OCI-M2 (cell line): Measurements from ENCODE around the gene CPM.

Experiments
- DNase-seq: peaks from one replicate; lab custom pipeline; 2025; ENCODE audit not compliant: unreplicated experiment; lab: John Stamatoyannopoulos, UW

The CPM gene

DNA sequence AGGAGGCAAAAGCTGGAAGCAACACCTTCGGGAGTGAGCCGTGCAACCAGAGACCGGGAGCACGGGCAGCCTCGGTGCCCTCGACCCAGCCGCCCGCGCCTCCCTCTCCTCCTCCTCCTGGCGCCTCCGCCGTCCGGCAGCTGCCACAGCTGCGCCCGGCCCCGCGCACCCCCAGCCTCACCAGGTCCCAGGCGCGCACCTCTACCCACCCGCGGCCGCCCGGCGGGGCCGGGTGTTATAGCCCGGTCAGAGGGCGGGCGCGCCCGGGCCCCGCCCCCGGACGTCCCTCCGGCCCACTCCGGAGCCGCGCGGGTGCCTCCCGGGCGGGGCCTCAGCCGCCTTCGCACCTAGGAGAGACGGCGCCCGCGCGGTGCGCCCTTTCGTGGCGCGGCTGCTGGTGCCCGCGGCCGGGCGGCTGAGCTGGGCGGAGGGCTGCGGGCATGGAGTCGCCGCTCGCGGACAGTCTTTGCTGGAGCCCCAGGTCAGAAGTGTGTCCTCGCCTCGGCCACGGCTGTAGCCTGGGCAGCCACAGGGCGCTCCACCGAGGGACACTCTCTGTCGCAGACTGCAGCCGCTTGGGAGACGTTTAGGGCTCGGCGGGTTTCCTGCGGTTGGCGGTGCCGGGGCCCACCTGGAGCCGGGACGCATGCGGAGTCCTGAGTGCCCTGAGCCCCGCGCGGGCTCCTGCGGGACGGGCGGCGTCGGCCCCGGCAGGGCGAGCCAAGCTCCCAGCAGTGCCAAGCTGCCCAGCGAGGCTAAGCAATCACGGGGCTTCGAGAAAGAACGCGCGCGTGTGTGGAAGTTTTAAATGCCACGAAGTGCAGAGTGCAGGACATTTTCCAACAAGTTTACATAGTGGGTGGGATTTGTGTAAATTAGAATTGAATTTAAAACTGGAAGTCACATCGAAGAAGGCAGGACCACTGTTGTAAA is at the start of gene CPM:
CPM (minus strand) TSS at position 211 of the 933 bp plus-strand sequence. CDS start 334 bp downstream, outside the sequence.
- DNase-seq, result no peak

DNA sequence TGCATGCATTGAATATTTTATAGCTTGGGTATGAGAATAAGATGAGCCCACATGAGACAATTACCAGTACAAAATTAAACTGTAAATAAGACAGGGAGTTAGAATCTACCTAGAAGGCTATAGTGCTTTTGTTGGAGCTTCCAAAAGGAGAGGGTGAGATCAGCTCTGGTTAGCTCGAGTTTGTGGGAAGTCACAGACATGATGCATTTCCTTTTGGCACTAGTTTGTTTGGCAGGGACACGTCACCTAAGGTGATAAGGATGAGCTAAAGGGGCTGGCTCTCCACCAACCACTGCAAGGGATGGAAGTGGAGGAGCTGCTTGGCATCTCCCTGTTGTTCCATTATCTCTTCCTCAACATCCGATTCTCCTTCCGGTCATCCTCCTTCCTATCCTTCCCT is 48.5 kb upstream of the CPM start:
- DNase-seq, result no peak

DNA sequence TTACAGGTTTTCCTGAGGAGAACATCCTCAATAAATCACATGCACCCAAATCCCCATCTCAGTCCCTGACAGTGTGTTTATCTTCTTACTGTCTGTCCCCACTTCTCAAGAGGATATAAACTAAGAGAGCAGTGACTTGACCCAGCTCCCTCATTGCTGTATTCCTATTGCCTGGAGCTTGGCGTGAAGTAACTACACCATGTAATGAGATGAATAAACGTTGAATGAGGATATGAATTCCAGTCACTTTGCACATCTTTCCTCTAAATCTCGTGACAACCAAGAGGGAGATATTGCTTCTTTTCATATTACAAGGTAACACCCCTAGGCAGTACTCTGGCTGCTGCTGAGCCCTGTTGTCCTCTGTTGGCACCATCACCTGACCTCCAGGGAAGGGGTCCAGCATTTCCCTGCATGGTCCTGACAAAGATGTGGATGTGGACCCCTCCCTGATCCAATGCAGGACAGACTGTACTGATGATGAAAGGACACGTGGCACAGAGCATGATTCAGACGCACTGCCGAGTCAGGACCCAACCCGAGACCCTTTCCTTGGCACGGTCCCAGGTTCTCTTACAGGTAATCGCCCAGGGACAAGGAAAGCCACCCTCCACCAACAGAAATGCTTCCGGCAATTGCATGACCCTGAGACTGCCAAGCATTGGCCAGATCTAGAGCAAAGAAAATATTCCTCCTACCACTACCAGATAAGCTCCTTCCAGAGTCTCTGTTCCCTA is 47.7 kb upstream of the CPM start:
- DNase-seq, result no peak

DNA sequence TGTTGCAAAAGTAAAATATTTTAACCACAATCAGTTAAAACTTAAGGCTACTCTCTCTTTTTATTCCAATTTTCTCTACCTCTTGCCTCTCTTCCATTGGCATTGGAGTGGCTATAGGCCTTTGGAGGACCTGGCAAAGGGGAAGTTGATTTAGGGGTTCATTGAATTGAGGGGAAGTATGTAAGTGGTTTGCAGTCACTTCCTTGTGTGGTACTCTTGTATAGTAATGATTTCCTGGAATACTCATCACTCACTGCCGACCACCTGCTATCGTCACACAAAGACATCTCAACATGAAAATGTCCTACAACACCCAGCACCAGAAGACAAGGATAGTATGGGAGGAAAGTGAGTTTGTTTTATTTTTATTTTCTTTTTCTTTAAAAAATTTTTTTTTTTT is 45.7 kb upstream of the CPM start:
- DNase-seq, result no peak

DNA sequence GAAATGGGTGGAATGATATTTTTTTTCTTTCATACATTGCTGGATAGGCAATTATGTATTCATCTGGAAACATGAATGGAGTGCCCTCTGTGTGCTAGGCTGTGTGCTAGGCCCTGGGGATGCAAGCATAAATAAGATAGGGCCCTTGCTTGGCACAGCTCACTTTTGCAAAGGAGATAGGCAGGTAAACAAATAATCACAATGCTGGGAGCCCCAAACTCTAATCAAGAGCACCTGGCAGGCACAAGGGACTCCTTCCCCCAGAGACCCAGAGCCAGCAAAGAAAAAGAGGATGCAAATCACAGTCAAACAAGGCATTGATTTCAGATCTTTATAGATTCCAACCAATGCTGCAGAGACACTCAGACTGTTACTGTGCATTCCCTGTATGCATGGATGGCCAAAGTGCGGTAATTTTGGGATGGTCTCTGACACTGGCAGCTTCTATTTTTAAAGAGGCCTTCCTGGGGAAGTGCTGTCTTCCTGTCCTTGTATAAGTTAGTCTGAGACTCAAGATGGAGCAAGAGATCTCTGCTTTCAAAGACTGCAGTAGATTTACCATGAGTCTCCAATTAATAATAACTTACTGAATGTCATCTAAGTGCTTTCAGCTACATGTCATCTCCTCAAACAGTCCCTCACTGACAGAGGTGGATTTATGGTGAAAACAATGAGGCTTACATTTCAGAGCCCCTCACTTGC is 45.1 kb upstream of the CPM start:
- DNase-seq, result no peak

DNA sequence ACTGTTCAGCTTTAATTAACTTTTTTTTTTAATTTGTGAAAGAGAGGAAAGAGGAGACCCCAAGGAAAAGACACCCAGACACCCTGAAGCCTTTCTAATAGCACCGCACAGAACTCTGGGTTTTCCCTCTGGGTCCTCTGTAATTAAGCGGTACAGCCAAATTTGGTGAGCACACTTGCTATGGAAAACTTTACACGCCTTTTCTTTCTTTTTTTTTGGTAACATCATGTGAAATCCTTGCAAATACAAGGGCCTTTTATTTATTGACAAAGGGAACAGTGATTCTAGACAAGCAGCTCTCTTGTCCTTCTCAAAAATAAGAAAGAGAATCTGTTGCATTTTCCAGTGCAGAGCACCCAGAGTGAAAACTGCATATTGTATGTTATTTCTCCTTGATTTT is 44.4 kb upstream of the CPM start:
- no peak for DNase-seq

DNA sequence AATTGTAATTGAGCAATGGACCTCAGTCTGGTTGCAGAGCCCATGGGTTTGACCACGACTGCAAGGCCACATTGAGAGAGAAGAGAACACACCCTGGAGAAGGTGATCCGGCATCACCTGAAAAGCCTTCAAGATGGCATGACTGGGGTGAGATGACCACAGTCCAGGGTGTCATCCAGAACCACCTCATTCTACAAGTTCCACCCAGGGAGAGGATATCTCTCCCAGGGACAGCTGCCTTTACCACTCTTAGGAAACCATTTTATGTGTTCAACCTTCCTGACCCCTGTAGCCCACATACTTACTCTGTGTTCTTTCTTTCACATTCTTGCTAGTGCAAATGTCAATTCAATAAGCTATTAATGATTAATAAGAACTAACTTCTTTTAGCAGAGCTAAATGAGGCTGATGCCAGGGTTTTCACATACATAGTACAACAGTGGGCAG is 43.4 kb upstream of the CPM start:
- DNase-seq, result no peak

DNA sequence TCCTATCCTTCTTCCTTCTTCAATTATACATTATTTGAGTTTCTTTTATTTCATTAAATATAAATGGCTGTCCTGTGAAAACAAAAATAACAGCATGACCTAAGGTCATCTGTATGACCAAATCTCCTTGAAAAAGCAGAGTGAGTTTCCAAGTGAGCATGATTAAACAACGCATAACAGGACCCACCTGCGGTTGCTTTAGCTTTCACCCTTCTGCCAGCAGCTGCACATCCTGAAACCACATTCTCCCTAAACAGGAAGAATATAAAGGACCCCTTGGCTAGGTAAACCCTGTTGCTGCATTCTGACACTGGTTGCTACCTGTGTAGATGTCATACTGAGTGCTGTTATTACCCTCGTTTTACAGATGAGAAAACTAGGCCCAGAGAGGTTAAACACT is 42.8 kb upstream of the CPM start:
- no peak for DNase-seq

DNA sequence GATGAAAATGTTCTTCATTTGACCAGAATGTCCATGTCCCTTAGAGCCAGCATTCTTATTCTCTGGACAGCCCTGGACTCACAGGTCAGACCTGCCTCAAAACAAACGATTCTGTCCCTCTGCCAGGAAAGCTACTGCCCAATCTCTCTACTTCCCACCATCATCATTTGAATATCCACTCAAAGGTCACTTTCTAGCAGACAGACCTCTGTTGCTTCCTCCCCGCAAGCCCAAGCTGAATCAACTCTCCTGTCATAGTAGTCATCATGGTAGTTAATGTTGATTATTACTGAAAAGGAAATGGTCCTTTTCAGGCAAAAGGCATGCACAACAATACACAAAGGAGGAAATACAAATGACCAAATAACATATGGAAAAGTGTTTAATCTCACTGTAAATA is 39.6 kb upstream of the CPM start:
- no peak for DNase-seq

DNA sequence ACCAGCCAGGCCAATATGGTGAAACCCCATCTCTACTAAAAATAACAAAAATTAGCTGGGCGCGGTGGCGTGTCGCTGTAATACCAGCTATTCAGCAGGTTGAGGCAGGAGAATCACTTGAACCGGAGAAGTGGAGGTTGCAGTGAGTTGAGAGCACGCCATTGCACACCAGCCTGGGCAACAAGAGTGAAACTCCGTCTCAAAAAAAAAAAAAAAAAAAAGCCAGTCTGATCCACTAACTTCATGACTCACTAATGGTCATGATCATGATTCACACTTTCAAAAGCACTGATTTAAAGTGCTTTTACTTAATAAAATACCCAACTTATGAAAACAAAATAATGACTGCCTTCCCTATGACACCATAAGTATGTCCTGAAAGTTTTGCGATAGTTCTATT is 38.4 kb upstream of the CPM start:
- DNase-seq, result no peak

DNA sequence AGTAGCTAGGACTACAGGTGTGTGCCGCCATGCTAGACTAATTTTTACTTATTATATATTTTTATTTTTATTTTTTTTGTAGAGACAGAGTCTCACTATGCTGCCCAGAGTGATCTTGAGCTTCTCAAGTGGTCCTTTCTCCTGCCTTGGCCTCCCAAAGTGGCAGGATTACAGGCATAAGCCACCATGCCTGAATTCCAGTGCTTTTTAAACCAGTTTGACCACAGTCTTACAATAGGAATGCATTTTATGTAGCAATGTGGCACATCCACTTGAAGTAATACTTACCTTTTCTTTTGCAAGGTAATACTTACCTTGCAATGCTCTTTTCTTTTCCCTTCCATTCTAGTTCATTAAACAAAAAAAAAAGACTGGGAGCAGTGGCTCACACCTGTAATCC is 38.0 kb upstream of the CPM start:
- no peak for DNase-seq

DNA sequence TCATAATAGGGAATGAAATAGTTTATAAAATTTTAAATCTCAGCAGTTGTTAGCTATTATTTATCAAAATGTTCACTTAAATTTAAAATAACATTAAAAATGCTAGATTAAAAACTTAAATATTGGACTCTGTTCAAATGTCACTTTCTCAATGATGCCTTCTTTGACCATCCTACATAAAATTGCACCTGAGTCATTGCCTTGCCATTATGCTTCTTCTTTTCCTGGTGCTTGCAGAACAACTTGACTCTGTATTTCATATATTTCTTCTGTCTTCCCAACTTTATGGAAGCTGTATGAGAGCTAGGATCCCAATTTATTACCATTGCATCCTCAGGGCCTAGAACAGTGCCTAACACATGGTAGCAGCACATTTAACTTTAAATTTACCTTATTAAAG is 37.3 kb upstream of the CPM start:
- DNase-seq, result no peak

DNA sequence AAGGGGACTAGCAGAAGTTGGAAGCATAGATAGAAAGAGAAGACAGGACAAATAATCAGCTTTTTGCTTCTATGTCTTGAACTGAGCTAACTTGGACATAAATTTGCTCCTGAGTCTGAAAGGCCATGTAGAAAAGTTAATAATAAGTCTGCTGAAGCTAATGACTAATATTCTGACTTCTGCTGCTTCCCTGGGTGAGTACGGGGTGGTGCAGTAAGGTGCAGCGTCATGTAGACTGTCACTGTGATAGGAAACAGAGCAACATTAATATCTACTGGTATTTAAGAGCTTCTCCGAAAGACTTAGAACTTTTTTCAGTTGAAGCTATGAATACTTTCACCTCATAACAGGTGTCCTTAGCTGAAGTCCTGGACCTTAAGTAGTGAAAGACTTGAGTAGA is 34.1 kb upstream of the CPM start:
- DNase-seq, result no peak

DNA sequence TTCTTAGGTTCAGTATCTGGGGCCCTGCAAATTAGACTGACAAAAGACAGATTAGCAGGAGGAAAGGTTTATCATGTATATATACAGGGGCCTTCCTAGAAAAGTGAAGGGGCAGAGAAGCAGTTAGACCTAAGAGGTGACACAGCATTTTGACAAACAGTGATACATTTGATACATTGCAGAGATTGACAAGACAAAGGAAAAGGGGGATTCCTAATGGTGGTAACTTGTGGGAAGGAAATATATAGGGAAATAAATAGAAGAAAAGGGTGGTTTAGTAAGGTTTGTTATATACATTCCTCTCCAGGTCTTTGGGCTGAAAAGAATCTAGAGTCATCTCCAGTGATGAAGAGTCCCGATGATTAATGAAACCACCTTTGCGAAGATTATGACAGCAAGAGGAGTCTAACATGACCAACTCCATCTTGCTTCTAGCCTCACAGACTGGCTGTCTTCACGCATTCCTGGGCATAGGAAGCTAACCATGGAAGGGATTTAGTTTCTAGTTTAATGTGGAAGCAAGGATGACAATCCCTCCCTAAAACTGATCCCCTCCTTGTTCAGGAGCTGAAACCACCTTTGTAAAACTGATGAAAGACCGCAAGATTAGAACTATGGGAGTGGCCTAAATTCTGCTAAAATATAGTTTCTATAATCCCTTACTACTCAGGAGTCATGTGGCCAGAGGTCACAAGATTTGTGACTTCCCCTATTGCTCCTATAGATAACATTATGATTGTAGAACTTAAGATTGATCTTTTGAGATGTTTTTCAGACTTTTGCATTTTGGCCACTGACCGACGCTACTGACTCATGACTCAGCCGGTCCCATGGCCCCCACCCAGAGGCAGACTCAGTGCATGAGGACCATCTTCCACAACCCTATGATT is 31.1 kb upstream of the CPM start:
- DNase-seq, result no peak

DNA sequence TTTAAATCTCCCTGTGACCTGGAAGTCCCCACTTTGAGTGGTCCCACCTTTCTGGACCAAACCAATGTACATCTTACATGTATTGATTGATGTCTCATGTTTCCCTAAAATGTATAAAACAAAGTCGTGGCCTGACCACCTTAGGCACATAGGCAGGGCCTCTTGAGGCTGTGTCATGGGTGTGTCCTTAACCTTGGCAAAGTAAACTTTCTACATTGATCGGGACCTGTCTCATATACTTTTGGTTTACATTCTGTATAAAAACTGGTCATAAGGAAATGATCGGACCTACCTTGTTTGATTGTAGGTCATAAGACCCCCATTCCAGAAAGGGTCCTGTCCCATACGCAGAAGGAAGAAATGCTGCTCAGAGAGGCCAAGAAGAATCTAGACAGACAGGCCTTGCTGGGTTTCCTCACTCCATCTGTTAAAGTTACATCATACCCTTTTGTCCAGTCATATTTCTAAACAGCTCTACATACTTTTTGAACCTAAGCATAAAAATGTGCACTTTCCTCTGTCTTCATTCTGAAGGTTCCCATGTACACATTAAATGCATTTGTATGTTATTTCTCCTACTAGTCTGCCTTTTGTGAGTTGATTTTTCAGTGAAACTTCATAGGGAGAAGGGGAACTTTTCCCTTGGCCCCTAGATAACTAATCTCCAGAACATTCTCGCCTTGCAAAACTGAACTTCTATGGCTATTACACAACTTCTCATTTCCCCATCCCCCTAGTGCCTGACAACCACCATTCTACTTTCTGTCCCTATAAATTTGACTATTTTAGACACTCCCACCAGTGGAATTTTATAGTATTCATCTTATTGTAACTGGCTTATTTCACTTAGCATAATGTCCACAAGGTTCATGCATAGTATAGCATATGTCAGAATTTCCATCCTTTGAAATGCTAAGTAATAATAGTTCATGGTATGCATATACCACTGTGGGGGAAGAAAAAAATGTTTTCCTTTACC is 30.2 kb upstream of the CPM start:
- DNase-seq, result no peak

DNA sequence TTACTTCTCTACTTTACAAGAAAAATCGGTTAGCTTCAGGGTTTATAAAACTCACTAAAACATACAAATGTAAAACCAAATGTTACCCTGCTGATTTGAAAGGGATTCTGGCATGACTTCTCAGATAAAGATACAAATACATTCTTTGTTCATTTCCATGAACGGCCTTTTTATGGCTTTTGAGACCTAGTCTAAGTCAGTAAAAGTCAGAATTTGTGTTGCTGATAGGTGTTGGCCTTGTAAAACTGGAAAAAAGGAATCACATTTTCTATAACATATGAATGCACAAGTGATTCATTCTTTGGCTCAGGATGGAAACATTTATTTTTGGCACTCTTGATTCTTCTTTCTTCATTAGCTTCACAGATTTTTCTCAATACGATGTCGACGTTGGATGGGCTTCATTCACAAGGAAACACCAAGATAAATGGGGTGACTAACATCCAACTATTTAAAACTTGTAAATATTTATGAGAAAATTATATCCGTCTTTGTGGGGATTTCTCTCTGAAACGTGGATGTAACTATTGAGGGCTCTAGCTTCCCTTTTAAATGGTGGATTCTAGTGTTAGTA is 27.0 kb upstream of the CPM start:
- DNase-seq, result no peak

DNA sequence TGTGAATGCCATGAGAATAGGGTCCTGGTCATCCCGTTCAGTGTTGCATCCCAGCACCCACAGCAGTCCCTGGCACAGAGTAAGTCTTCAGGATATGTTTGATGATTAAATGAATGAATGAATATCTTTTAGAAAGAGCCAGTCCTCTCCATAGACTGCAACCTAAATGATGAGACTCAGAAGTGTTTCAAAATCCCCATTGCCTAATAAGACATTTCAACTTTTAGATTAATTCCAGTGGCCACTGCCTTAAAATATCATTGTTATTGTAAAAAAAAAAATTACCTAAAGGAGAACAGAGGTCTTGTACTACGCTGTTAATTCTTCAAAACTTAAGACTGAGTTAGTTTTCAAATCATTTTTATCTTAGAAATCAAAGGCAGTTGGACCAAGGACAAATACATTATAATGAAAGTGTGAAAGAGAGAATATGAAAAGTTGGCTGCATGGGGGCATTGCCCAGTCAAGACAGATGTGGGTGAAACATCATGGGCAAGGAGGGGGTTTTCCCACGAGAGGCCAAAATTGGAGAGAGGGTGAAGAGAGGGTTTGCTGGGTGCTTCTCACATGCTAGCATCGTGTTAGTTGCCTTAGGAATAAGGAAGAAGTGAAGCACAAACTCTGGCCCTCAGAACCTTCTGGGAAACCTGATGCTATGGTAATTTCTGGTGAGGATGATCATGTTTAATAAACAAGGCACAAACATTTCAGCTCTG is 26.3 kb upstream of the CPM start:
- no peak for DNase-seq

DNA sequence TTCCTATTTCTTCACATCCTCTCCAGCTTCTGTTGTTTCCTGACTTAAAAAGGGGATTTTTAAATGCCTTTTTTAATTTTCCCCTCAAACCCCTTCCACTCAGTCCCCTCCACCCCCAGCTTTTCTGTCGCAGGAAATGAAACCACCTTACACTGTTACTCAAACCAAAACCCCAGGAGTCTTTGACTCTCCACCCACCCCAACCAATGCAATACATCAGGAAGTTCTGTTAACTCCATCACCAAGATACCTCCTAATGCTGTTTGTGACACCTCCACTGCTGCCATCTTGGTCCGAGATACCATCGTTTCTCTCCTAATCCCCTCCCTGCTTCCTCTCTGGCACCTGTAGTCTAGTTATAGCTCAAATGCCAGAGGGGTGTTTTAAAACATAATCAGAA is 25.4 kb upstream of the CPM start:
- no peak for DNase-seq

DNA sequence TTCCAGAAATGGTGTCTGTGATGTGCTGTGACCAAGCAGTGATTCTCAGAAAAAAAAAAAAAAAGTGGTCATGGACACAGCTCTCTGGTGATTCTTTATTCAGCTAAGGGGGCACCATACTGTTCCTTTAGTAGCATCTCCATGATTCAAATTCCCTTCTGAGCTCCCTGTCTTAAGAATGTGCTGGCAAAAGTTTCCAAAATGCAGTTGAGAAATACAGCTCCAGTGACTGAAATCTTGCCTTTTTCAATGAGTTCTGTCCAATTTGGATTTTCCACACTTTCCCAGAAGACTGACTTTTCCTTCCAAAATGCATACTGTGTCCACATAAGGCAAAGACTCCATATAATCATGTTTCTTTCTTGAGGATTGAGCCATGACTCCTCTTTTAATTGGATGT is 24.3 kb upstream of the CPM start:
- DNase-seq, result no peak
